GM12865 (cell line): Measurements from ENCODE around the gene CARD11.

Experiments
- DNase-seq: peaks from one replicate; pipeline ENCODE4 v3.0.0; 2010; ENCODE audit warnings: low read depth
- H3K4me3 ChIP-seq: 2 replicates; pipeline ENCODE4 v1.5.1; 2011; ENCODE audit warnings: mild to moderate bottlenecking, low read depth, low read length, control low read depth
- CTCF ChIP-seq: IDR thresholded peaks from 2 replicates; pipeline ENCODE4 v1.5.1; 2011; ENCODE audit warnings: low read length, control low read depth, low read depth, inconsistent platforms; ENCODE audit not compliant: insufficient read depth; ENCODE audit errors: missing control alignments

The CARD11 gene

GRCh38 chr7:2919256-2919655 is 124.4 kb downstream of the CARD11 start:
- no peak for DNase-seq
- TF ChIP-seq CTCF: no peak

GRCh38 chr7:2918406-2918805 is 125.3 kb downstream of the CARD11 start:
- no peak for DNase-seq
- no peak overlapping the region for H3K4me3 ChIP-seq
- no peak for TF ChIP-seq CTCF

More at GRCh38 chr7:2919256-2919655, 124.4 kb downstream of the CARD11 start:
- no peak overlapping the region for H3K4me3 ChIP-seq

- DNase-seq: no peak
- H3K4me3 ChIP-seq: no peak overlapping the region
- TF ChIP-seq CTCF: no peak
Measured at GRCh38 chr7:2915023-2915422, 128.6 kb downstream of the CARD11 start.

- H3K4me3 ChIP-seq: no peak overlapping the region
- no peak for DNase-seq
- no peak for TF ChIP-seq CTCF
Measured at GRCh38 chr7:2913760-2914387, 129.8 kb downstream of the CARD11 start.

- no peak for TF ChIP-seq CTCF
- no peak overlapping the region for H3K4me3 ChIP-seq
- no peak for DNase-seq
Measured at GRCh38 chr7:2912684-2913439, 130.8 kb downstream of the CARD11 start.

- no peak overlapping the region for H3K4me3 ChIP-seq
- DNase-seq: no peak
- TF ChIP-seq CTCF: no peak
Measured at GRCh38 chr7:2911466-2911865, 132.2 kb downstream of the CARD11 start.
